Measurements from ENCODE around the gene DPAGT1.

GRCh38 chr11:119061256-119061655 lies 40.4 kb downstream of the DPAGT1 start:
- TF ChIP-seq, protein P1, sequence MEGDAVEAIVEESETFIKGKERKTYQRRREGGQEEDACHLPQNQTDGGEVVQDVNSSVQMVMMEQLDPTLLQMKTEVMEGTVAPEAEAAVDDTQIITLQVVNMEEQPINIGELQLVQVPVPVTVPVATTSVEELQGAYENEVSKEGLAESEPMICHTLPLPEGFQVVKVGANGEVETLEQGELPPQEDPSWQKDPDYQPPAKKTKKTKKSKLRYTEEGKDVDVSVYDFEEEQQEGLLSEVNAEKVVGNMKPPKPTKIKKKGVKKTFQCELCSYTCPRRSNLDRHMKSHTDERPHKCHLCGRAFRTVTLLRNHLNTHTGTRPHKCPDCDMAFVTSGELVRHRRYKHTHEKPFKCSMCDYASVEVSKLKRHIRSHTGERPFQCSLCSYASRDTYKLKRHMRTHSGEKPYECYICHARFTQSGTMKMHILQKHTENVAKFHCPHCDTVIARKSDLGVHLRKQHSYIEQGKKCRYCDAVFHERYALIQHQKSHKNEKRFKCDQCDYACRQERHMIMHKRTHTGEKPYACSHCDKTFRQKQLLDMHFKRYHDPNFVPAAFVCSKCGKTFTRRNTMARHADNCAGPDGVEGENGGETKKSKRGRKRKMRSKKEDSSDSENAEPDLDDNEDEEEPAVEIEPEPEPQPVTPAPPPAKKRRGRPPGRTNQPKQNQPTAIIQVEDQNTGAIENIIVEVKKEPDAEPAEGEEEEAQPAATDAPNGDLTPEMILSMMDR (IDR thresholded peaks at IDR 0.05): no peak
- TF ChIP-seq POLR2A (IDR thresholded peaks at IDR 0.05) (no peak), EP300 (IDR thresholded peaks at IDR 0.05) (no peak)
